K562 (cell line): ENCODE results near the gene GLP2R. TPM values are rescaled to one million over a fixed set of nuclear protein-coding genes. Genes with fewer than 3 reads are reported as not detected.

Experiments used
- ATAC-seq: fragments of 200-7000 bp; cut with Tn5 transposase; 3 replicates; pipeline ENCODE4 v1.9.1; 2020; ENCODE audit warnings: moderate library complexity
- BruUV-seq: library from RNA; stranded (reverse); fragments of 400-500 nt; replicated peaks from 2 replicates; lab custom pipeline; 2021; lab: Mats Ljungman, UMichigan
- CTCF ChIA-PET: fragments of 300-600 bp; formaldehyde crosslinking; extraction: SDS; loops from one replicate; lab custom pipeline; 2021; ENCODE audit warnings: low intra/inter-chr PET ratio; lab: Yijun Ruan, JAX
- POLR2A ChIA-PET: fragments of 300-600, 350-650 bp; sonication (Branson Sonifier 250); formaldehyde crosslinking; extraction: SDS; loops from one replicate; lab custom pipeline; 2021; ENCODE audit warnings: antibody characterized with exemption, inconsistent platforms; lab: Yijun Ruan, JAX
- DNase-seq, 4 experiments: peaks; one replicate each; pipeline versions ENCODE4 v3.0.0 to v3.0.0-alpha.2; 2011 to 2018; ENCODE audit warnings: low spot score in 3 of 4, mixed read lengths in 3 of 4; ENCODE audit errors: extremely low read depth in 1 of 4
- FAIRE-seq: peaks from 2 replicates; lab custom pipeline; 2011; peaks lifted over from hg19 to GRCh38; lab: Jason Lieb, UNC
- H2AFZ ChIP-seq: 2 replicates; pipeline ENCODE4 v1.6.0; 2011; ENCODE audit warnings: low read depth, low read length, control low read depth, inconsistent platforms
- H3K27ac ChIP-seq: fragments of 200-600 bp; 3 replicates; pipeline ENCODE4 v1.8.0; 2011; ENCODE audit warnings: low read depth, mild to moderate bottlenecking, control low read depth, inconsistent platforms, low read length, moderate library complexity, mixed read lengths; ENCODE audit errors: extremely low read depth
- H3K27me3 ChIP-seq, 2 experiments: fragments of 300-600 bp in 1 of 2; 2 replicates in 1 of 2; 3 replicates in 1 of 2; pipeline versions ENCODE4 v1.6.0 to v1.8.0; 2011; ENCODE audit warnings: inconsistent platforms in 2 of 2, low read length in 2 of 2, mild to moderate bottlenecking in 1 of 2, mixed read lengths in 1 of 2, moderate library complexity in 1 of 2; ENCODE audit not compliant: control insufficient read depth in 2 of 2, insufficient read depth in 2 of 2
- H3K36me3 ChIP-seq: fragments of 300-600 bp; 3 replicates; pipeline ENCODE4 v1.8.0; 2011; ENCODE audit warnings: mild to moderate bottlenecking, low read length, inconsistent platforms; ENCODE audit not compliant: control insufficient read depth, insufficient read depth
- H3K4me1 ChIP-seq, 2 experiments: fragments of 200-600 bp in 1 of 2; replicated peaks in 1 of 2; 2 replicates in 1 of 2; 3 replicates in 1 of 2; pipeline versions ENCODE4 v1.5.1 to v1.8.0; 2011; ENCODE audit warnings: inconsistent platforms in 2 of 2, low read length in 2 of 2, mild to moderate bottlenecking in 1 of 2, mixed read lengths in 1 of 2, moderate library complexity in 1 of 2; ENCODE audit not compliant: control insufficient read depth in 2 of 2, insufficient read depth in 2 of 2
- H3K4me2 ChIP-seq: 2 replicates; pipeline ENCODE4 v1.6.1; 2011; ENCODE audit warnings: low read length, control low read depth, inconsistent platforms, mixed read lengths; ENCODE audit not compliant: insufficient read depth
- H3K4me3 ChIP-seq: fragments of 200-600 bp; sonication (generic), shearing (Covaris generic); 2 replicates; pipeline ENCODE4 v1.5.1; 2016; ENCODE audit warnings: control low read depth, inconsistent platforms
- H3K79me2 ChIP-seq: fragments of 200-600 bp; 3 replicates; pipeline ENCODE4 v1.8.0; 2011; ENCODE audit warnings: low read length, inconsistent platforms; ENCODE audit not compliant: control insufficient read depth, insufficient read depth
- H3K9ac ChIP-seq, 2 experiments: 2 replicates each; pipeline versions ENCODE4 v1.6.0 to v1.6.1; 2011; ENCODE audit warnings: low read depth in 2 of 2, low read length in 2 of 2, control low read depth in 1 of 2, inconsistent platforms in 1 of 2, mild to moderate bottlenecking in 1 of 2, mixed read lengths in 1 of 2; ENCODE audit not compliant: insufficient read depth in 1 of 2
- H3K9me1 ChIP-seq: one replicate; pipeline ENCODE4 v1.6.0; 2011; ENCODE audit warnings: inconsistent platforms, mild to moderate bottlenecking, low read length, moderate library complexity; ENCODE audit not compliant: control insufficient read depth, insufficient read depth
- H3K9me3 ChIP-seq: replicated peaks from 2 replicates; pipeline ENCODE4 v1.5.1; 2011; ENCODE audit warnings: low read depth, low read length, inconsistent platforms; ENCODE audit not compliant: control insufficient read depth, insufficient read depth
- H4K20me1 ChIP-seq: replicated peaks from 2 replicates; pipeline ENCODE4 v1.6.1; 2011; ENCODE audit warnings: low read length, inconsistent platforms, mixed read lengths; ENCODE audit not compliant: control insufficient read depth, insufficient read depth
- ELF2 ChIP-seq: fragments of 250-450 bp; sonication (Bioruptor Pico); IDR thresholded peaks from 2 replicates; pipeline ENCODE4 v1.5.0; 2021; ENCODE audit warnings: mild to moderate bottlenecking
- HNRNPL ChIP-seq: fragments of 200-400 bp; formaldehyde crosslinking; IDR thresholded peaks from 2 replicates; pipeline ENCODE4 v1.6.1; 2017; ENCODE audit warnings: low read depth, mild to moderate bottlenecking, low read length
- KDM2B ChIP-seq: fragments of 250-450 bp; sonication (Bioruptor Pico); IDR thresholded peaks from 2 replicates; pipeline ENCODE4 v1.8.0; 2021; ENCODE audit warnings: mild to moderate bottlenecking, moderate library complexity
- MYC ChIP-seq, 2 experiments: fragments of 250-450 bp in 1 of 2; sonication (Bioruptor Pico) in 1 of 2; IDR thresholded peaks; 2 replicates each; pipeline versions ENCODE4 v1.5.1 to v1.6.1; 2012 to 2021; ENCODE audit warnings: low read depth in 2 of 2, borderline replicate concordance in 1 of 2, improper control_type of control experiment in 1 of 2, low read length in 1 of 2, mild to moderate bottlenecking in 1 of 2, moderate library complexity in 1 of 2
- NR1H2 ChIP-seq: sonication (generic); formaldehyde crosslinking; IDR thresholded peaks from 2 replicates; pipeline ENCODE4 v1.4.0; 2020; ENCODE audit warnings: mild to moderate bottlenecking, missing genetic modification reagents
- PYGO2 ChIP-seq: fragments of 450-650 bp; IDR thresholded peaks from 2 replicates; pipeline ENCODE4 v1.6.1; 2016; ENCODE audit warnings: mild to moderate bottlenecking, missing genetic modification characterization, moderate library complexity, missing compliant biosample characterization
- RCOR1 ChIP-seq, 2 experiments: IDR thresholded peaks; 2 replicates each; pipeline ENCODE4 v1.6.1; 2012; ENCODE audit warnings: low read depth in 2 of 2, low read length in 2 of 2, borderline replicate concordance in 1 of 2, improper control_type of control experiment in 1 of 2
- SMC3 ChIP-seq: conservative IDR thresholded peaks from 2 replicates; pipeline ENCODE4 v1.6.1; 2011; ENCODE audit warnings: low read depth, low read length, improper control_type of control experiment; ENCODE audit not compliant: insufficient read depth
- TEAD2 ChIP-seq: fragments of 450-650 bp; IDR thresholded peaks from 2 replicates; pipeline ENCODE4 v1.6.1; 2016; ENCODE audit warnings: missing genetic modification characterization, control low read depth, missing compliant biosample characterization
- ZC3H8 ChIP-seq: fragments of 450-650 bp; IDR thresholded peaks from 2 replicates; pipeline ENCODE4 v1.6.1; 2017
- ZFX ChIP-seq: sonication (generic); formaldehyde crosslinking; IDR thresholded peaks from 2 replicates; pipeline ENCODE4 v1.8.0; 2022; ENCODE audit warnings: mild to moderate bottlenecking, missing genetic modification reagents, moderate library complexity
- WGBS: fragments of 100-300 bp; shearing (Covaris generic); methylation state at CpG from one replicate; pipeline ENCODE4 v1.1.6; 2016; ENCODE audit warnings: low coverage, mixed read lengths; ENCODE audit not compliant: insufficient coverage; ENCODE audit errors: missing lambda C conversion rate; 5-methylcytosine and 5-hydroxymethylcytosine counted together
- in situ Hi-C: fragments of 300-500 bp; cut with MboI; formaldehyde crosslinking; loops from 4 replicates; pipeline ENCODE4 v1.15.0; 2018; ENCODE audit warnings: inconsistent platforms, mixed read lengths
- intact Hi-C: fragments of 100-400 bp; cut with micrococcal nuclease; formaldehyde crosslinking; loops from 2 replicates; pipeline ENCODE4 v1.14.2; 2022
- polyA plus RNA-seq, 8 experiments: library from polyadenylated mRNA; depleted of rRNA in 4 of 8; stranded (reverse) in 5 of 8; unstranded in 3 of 8; fragments of >200 nt; fragmentation: Nextera tagmentation in 2 of 8; fragmentation: Illumina TruSeq in 1 of 8; extraction: Ambion mirVana in 2 of 8; extraction: Trizol in 1 of 8; gene quantifications; 2 replicates each; pipeline versions ENCODE4 v1.2.1 to v1.2.3, GENCODE V29; 2011 to 2014; ENCODE audit warnings: inconsistent platforms in 1 of 8, missing spikeins in 1 of 8
- total RNA-seq, 7 experiments: library from RNA; depleted of rRNA in 6 of 7; stranded (reverse); fragments of >200 nt in 6 of 7; fragmentation: Illumina TruSeq in 2 of 7; extraction: Trizol in 2 of 7; gene quantifications; 2 replicates each; pipeline versions ENCODE4 v1.2.1 to v1.2.3, GENCODE V29; 2011 to 2021; ENCODE audit warnings: low replicate concordance in 1 of 7
- TF ChIP-seq, protein P1 (sequence below): fragments of 450-650 bp; IDR thresholded peaks from 2 replicates; pipeline ENCODE4 v1.6.1; 2017; ENCODE audit warnings: antibody characterized with exemption, mild to moderate bottlenecking
- TF ChIP-seq, protein P2 (sequence below): sonication (generic); formaldehyde crosslinking; IDR thresholded peaks from 2 replicates; pipeline ENCODE4 v1.8.0; 2023; ENCODE audit warnings: mild to moderate bottlenecking, missing genetic modification reagents

The GLP2R gene
- total and polyA plus RNA-seq, 9 of the 15 experiments (the other 6 are each of a cell fraction or from before 2014, with no cell fraction given), result not detected

DNA sequence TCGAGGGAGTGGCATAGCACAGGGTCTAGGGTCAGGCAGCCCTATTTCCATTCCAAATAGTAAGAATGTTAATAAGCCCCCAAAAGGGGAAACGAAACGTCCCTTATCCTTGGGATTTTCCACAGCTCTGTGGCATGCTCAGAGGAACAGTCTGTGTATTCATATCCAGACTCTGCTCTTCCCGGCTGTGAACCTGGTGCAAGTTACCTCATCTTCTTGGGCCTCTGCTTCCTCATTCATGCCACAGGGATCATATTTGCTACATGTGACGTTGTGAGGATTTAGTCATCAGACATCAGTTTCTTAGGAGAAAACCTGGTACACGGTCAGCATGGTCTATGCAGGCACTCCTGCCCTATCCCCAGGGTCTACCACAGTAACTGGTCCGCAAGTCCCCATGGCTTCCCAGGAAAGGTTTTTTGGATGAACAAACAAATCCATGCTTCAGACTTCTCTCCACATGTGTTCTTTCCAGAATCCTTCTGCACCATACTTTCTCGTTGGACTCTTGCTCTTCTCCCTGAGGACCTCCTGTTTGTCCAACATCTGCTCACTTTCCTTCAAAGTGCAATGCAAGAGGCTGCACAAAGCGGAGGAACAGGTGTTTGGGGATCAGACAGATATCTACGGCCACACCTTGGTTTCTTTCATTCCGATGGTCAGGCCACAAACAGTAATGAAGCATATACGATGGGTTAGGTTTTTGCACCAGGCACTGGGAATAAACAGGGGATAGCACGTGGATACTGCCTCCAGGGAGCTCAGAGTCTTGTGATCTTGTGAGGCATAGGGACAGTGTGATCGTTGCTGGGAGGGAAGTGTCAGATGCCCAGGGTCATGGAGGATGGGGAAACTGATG is 17.7 kb downstream of the GLP2R start:
- Histone ChIP-seq H3K9ac (no peak overlapping the region), H3K4me1 (no peaks in the 10 kb centered on the region), H2AFZ (no peak overlapping the region), H3K27me3 (no peaks in the 10 kb centered on the region; a peak in 1 of 5 replicates), H4K20me1 (no peaks in the 10 kb centered on the region), H3K36me3 (no peaks in the 10 kb centered on the region), H3K4me2 (no peak overlapping the region), H3K9me3 (no peaks in the 10 kb centered on the region), H3K4me3 (no peak overlapping the region), H3K27ac (no peak overlapping the region), H3K79me2 (no peaks in the 10 kb centered on the region), H3K9me1 (no peaks in the 10 kb centered on the region)
- no TSS peak for BruUV-seq
- ChIA-PET CTCF (no interaction called here), POLR2A (no interaction called here)
- under 1% methylated on average over 12 of the region's 14 CpGs for WGBS
- intact Hi-C loops, result no loop called here
- no peak for DNase-seq
- FAIRE-seq, result no peak
- in situ Hi-C loops, result no loop called here
- no peak for ATAC-seq
- TF ChIP-seq, protein P1, sequence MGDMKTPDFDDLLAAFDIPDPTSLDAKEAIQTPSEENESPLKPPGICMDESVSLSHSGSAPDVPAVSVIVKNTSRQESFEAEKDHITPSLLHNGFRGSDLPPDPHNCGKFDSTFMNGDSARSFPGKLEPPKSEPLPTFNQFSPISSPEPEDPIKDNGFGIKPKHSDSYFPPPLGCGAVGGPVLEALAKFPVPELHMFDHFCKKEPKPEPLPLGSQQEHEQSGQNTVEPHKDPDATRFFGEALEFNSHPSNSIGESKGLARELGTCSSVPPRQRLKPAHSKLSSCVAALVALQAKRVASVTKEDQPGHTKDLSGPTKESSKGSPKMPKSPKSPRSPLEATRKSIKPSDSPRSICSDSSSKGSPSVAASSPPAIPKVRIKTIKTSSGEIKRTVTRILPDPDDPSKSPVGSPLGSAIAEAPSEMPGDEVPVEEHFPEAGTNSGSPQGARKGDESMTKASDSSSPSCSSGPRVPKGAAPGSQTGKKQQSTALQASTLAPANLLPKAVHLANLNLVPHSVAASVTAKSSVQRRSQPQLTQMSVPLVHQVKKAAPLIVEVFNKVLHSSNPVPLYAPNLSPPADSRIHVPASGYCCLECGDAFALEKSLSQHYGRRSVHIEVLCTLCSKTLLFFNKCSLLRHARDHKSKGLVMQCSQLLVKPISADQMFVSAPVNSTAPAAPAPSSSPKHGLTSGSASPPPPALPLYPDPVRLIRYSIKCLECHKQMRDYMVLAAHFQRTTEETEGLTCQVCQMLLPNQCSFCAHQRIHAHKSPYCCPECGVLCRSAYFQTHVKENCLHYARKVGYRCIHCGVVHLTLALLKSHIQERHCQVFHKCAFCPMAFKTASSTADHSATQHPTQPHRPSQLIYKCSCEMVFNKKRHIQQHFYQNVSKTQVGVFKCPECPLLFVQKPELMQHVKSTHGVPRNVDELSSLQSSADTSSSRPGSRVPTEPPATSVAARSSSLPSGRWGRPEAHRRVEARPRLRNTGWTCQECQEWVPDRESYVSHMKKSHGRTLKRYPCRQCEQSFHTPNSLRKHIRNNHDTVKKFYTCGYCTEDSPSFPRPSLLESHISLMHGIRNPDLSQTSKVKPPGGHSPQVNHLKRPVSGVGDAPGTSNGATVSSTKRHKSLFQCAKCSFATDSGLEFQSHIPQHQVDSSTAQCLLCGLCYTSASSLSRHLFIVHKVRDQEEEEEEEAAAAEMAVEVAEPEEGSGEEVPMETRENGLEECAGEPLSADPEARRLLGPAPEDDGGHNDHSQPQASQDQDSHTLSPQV, result no peak
- no peak for TF ChIP-seq ZC3H8
- TF ChIP-seq ELF2, result no peak
- TF ChIP-seq TEAD2 (tag), result no peak
- TF ChIP-seq, protein P2, sequence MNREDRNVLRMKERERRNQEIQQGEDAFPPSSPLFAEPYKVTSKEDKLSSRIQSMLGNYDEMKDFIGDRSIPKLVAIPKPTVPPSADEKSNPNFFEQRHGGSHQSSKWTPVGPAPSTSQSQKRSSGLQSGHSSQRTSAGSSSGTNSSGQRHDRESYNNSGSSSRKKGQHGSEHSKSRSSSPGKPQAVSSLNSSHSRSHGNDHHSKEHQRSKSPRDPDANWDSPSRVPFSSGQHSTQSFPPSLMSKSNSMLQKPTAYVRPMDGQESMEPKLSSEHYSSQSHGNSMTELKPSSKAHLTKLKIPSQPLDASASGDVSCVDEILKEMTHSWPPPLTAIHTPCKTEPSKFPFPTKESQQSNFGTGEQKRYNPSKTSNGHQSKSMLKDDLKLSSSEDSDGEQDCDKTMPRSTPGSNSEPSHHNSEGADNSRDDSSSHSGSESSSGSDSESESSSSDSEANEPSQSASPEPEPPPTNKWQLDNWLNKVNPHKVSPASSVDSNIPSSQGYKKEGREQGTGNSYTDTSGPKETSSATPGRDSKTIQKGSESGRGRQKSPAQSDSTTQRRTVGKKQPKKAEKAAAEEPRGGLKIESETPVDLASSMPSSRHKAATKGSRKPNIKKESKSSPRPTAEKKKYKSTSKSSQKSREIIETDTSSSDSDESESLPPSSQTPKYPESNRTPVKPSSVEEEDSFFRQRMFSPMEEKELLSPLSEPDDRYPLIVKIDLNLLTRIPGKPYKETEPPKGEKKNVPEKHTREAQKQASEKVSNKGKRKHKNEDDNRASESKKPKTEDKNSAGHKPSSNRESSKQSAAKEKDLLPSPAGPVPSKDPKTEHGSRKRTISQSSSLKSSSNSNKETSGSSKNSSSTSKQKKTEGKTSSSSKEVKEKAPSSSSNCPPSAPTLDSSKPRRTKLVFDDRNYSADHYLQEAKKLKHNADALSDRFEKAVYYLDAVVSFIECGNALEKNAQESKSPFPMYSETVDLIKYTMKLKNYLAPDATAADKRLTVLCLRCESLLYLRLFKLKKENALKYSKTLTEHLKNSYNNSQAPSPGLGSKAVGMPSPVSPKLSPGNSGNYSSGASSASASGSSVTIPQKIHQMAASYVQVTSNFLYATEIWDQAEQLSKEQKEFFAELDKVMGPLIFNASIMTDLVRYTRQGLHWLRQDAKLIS (CRISPR knock-in tag), result no peak
- no peak for TF ChIP-seq NR1H2
- TF ChIP-seq SMC3, result no peak
- no peak for TF ChIP-seq RCOR1 (IDR thresholded peaks at IDR 0.05; ENCODE audit: borderline replicate concordance in 1 of 2, low read depth in 2 of 2, low read length in 2 of 2)
- no peak for TF ChIP-seq HNRNPL
- no peak for TF ChIP-seq ZFX (CRISPR knock-in tag)
- no peak for TF ChIP-seq KDM2B
- TF ChIP-seq MYC (IDR thresholded peaks at IDR 0.05; ENCODE audit: low read depth, low read length), result no peak
- TF ChIP-seq MYC (CRISPR knock-in tag; IDR thresholded peaks at IDR 0.05; ENCODE audit: borderline replicate concordance, low read depth), result no peak
- no peak for TF ChIP-seq PYGO2 (tag)
